Measurements from ENCODE around the gene GPX1. TPM values are rescaled to one million over a fixed set of nuclear protein-coding genes. Genes with fewer than 3 reads are reported as not detected.
"Not testable (repeated sequence)": the region's sequence is repeated elsewhere in the genome, so short reads cannot be mapped to it uniquely, and the experiment has no call there.

GPX1 gene
- total RNA-seq, 4 donors from 2014 or later = 155 to 485 (median 274) TPM

GRCh38 chr3:49401766-49402165, 43.6 kb upstream of the GPX1 start:
- in situ Hi-C loops (cut with MboI; ENCODE audit: low pct_ligation_motif_present in 1 of 4, low pct_unique_long_range_greater_than_20kb in 1 of 4, low sequenced_read_pairs in 3 of 4) (no loop called here), intact Hi-C loops (cut with DNase I; ENCODE audit: low total_unique reads) (no loop called here)
- Histone ChIP-seq H3K27me3 (no peaks in the 10 kb centered on the region), H3K4me1 (peaks cover 15 to 85% (median 27%) of the 10 kb centered on the region in 4 donors), H3K9me3 (no peaks in the 10 kb centered on the region), H3K4me3 (no peak overlapping the region), H3K27ac (no peak overlapping the region), H3K36me3 (peaks cover 0 to 6% (median 0%) of the 10 kb centered on the region in 4 donors)
- TF ChIP-seq, protein P1, sequence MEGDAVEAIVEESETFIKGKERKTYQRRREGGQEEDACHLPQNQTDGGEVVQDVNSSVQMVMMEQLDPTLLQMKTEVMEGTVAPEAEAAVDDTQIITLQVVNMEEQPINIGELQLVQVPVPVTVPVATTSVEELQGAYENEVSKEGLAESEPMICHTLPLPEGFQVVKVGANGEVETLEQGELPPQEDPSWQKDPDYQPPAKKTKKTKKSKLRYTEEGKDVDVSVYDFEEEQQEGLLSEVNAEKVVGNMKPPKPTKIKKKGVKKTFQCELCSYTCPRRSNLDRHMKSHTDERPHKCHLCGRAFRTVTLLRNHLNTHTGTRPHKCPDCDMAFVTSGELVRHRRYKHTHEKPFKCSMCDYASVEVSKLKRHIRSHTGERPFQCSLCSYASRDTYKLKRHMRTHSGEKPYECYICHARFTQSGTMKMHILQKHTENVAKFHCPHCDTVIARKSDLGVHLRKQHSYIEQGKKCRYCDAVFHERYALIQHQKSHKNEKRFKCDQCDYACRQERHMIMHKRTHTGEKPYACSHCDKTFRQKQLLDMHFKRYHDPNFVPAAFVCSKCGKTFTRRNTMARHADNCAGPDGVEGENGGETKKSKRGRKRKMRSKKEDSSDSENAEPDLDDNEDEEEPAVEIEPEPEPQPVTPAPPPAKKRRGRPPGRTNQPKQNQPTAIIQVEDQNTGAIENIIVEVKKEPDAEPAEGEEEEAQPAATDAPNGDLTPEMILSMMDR (IDR thresholded peaks at IDR 0.05) = no peak
- TF ChIP-seq EP300 (IDR thresholded peaks at IDR 0.05; ENCODE audit: low read depth) (no peak), POLR2AphosphoS5 (IDR thresholded peaks at IDR 0.05) (no peak), POLR2A (IDR thresholded peaks at IDR 0.05) (no peak)
- 61 to 100% methylated on average over 1 to 2 of the region's 2 CpGs for WGBS, 2 donors (ENCODE audit: low coverage in 1 of 2)
- no peak for DNase-seq

- peaks cover 8 to 72% (median 12%) of the 10 kb centered on the region in 4 donors for H3K4me1 ChIP-seq
Observed at GRCh38 chr3:49399461-49399860, 41.3 kb upstream of the GPX1 start.

GRCh38 chr3:49397470-49397869, 39.3 kb upstream of the GPX1 start:
- intact Hi-C loops (cut with DNase I; ENCODE audit: low total_unique reads) = no loop called here
- Histone ChIP-seq H3K4me3 (no peak overlapping the region), H3K27ac (peak overlapping the region in 1 of 4 donors; percentile 24), H3K27me3 (no peaks in the 10 kb centered on the region), H3K9me3 (no peaks in the 10 kb centered on the region), H3K36me3 (peaks cover 0 to 12% (median 2%) of the 10 kb centered on the region in 4 donors), H3K4me1 (peaks cover 7 to 56% (median 10%) of the 10 kb centered on the region in 4 donors)
- TF ChIP-seq, protein P1 (IDR thresholded peaks at IDR 0.05) = no peak
- no peak for TF ChIP-seq EP300 (IDR thresholded peaks at IDR 0.05; ENCODE audit: low read depth)
- no peak for TF ChIP-seq POLR2AphosphoS5 (IDR thresholded peaks at IDR 0.05)
- 45 to 64% methylated on average over 2 to 4 of the region's 4 CpGs for WGBS, 2 donors (ENCODE audit: low coverage in 1 of 2)
- in situ Hi-C loops (cut with MboI; ENCODE audit: low pct_ligation_motif_present in 1 of 4, low pct_unique_long_range_greater_than_20kb in 1 of 4, low sequenced_read_pairs in 3 of 4) = no loop called here
- DNase-seq = no peak

More at GRCh38 chr3:49399461-49399860, 41.3 kb upstream of the GPX1 start:
- H3K27ac ChIP-seq = no peak overlapping the region
- H3K36me3 ChIP-seq = peaks cover 0 to 12% (median 3%) of the 10 kb centered on the region in 4 donors
- no peaks in the 10 kb centered on the region for H3K27me3 ChIP-seq
- H3K9me3 ChIP-seq = no peaks in the 10 kb centered on the region
- intact Hi-C loops (cut with DNase I; ENCODE audit: low total_unique reads) = no loop called here
- in situ Hi-C loops (cut with MboI; ENCODE audit: low pct_ligation_motif_present in 1 of 4, low pct_unique_long_range_greater_than_20kb in 1 of 4, low sequenced_read_pairs in 3 of 4) = no loop called here
- WGBS, 2 donors (ENCODE audit: low coverage in 1 of 2) = 93 to 100% methylated on average over 2 to 3 of the region's 3 CpGs
- H3K4me3 ChIP-seq = no peak overlapping the region
- no peak for TF ChIP-seq POLR2A (IDR thresholded peaks at IDR 0.05)
- TF ChIP-seq, protein P1 (IDR thresholded peaks at IDR 0.05) = no peak
- no peak for TF ChIP-seq EP300 (IDR thresholded peaks at IDR 0.05; ENCODE audit: low read depth)
- no peak for TF ChIP-seq POLR2AphosphoS5 (IDR thresholded peaks at IDR 0.05)
- no peak for DNase-seq

DNA sequence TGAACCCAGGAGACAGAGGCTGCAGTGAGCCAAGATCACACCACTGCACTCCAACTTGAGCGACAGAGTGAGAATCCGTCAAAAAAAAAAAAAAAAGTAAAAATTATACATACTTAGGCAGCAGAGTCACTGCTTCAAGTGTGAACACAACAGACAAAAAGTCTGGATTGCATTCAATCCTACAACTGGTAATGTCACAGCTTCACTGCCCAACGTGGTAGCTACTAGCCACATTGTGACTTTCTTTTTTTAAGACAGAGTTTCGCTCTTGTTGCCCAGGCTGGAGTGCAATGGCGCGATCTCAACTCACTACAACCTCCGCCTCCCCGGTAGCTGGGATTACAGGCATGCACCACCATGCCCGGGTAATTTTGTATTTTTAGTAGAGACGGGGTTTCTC, 33.2 kb upstream of the GPX1 start:
- DNase-seq; H3K36me3 ChIP-seq; H3K27ac ChIP-seq; H3K4me3 ChIP-seq; H3K9me3 ChIP-seq; intact Hi-C loops (cut with DNase I; ENCODE audit: low total_unique reads); in situ Hi-C loops (cut with MboI; ENCODE audit: low pct_ligation_motif_present in 1 of 4, low pct_unique_long_range_greater_than_20kb in 1 of 4, low sequenced_read_pairs in 3 of 4); H3K27me3 ChIP-seq: not testable (repeated sequence)
- 84 to 100% methylated on average over 4 to 10 of the region's 10 CpGs for WGBS, 2 donors (ENCODE audit: low coverage in 1 of 2)
- peaks cover 0 to 16% (median 9%) of the 10 kb centered on the region in 4 donors for H3K4me1 ChIP-seq

DNA sequence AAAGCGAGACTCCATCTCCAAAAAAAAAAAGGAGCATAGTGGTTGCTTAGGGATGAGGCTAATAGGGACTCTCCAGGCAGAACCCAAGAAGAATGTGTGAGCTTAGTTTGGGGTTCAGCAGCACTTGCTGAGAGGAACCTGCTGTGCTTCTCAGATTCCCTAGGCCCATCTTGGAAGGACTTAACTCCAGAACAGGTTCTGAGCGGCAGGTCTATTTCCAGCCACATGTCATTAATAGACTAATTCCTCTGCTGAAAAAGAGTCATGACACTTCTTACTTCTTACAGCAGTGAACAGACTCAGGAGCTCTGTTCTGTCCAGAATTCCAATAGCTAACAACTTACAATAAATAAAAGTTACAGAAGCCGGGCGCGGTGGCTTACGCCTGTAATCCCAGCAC, 31.1 kb upstream of the GPX1 start:
- H3K9me3 ChIP-seq = no peaks in the 10 kb centered on the region
- no peaks in the 10 kb centered on the region for H3K36me3 ChIP-seq
- no peak for TF ChIP-seq EP300 (IDR thresholded peaks at IDR 0.05; ENCODE audit: low read depth)
- TF ChIP-seq POLR2AphosphoS5 (IDR thresholded peaks at IDR 0.05) = no peak
- TF ChIP-seq, protein P1 (IDR thresholded peaks at IDR 0.05) = no peak
- TF ChIP-seq POLR2A (IDR thresholded peaks at IDR 0.05) = no peak
- 95 to 100% methylated on average over 1 to 6 of the region's 6 CpGs for WGBS, 2 donors (ENCODE audit: low coverage in 1 of 2)
- DNase-seq = no peak
- H3K4me1 ChIP-seq = peaks cover 0 to 29% (median 16%) of the 10 kb centered on the region in 4 donors
- in situ Hi-C loops (cut with MboI; ENCODE audit: low pct_ligation_motif_present in 1 of 4, low pct_unique_long_range_greater_than_20kb in 1 of 4, low sequenced_read_pairs in 3 of 4) (no loop called here), intact Hi-C loops (cut with DNase I; ENCODE audit: low total_unique reads) (no loop called here)
- H3K27me3 ChIP-seq = no peaks in the 10 kb centered on the region
- no peak overlapping the region for H3K27ac ChIP-seq
- no peak overlapping the region for H3K4me3 ChIP-seq
